GF-D8 (cell line): ENCODE results near the gene HOXB5.

Source experiments
- DNase-seq: peaks from one replicate; lab custom pipeline; 2025; lab: John Stamatoyannopoulos, UW

HOXB5 gene

GRCh38 chr17:48559122-48559839 is 34.3 kb downstream of the HOXB5 start:
- no peak for DNase-seq

GRCh38 chr17:48558831-48559121 is 34.8 kb downstream of the HOXB5 start:
- no peak for DNase-seq

- no peak for DNase-seq
Measured at GRCh38 chr17:48558057-48558830, 35.3 kb downstream of the HOXB5 start.

GRCh38 chr17:48556576-48557401 is 36.8 kb downstream of the HOXB5 start:
- no peak for DNase-seq

GRCh38 chr17:48556229-48556575 is 37.4 kb downstream of the HOXB5 start:
- no peak for DNase-seq

GRCh38 chr17:48555258-48556228 is 38.0 kb downstream of the HOXB5 start:
- DNase-seq: no peak

- DNase-seq: no peak
Measured at GRCh38 chr17:48554412-48555257, 38.9 kb downstream of the HOXB5 start.

- DNase-seq: no peak
Measured at GRCh38 chr17:48553826-48554225, 39.8 kb downstream of the HOXB5 start.

- DNase-seq: no peak
Measured at GRCh38 chr17:48553190-48553547, 40.4 kb downstream of the HOXB5 start.

- DNase-seq: no peak
Measured at GRCh38 chr17:48552466-48553189, 41.0 kb downstream of the HOXB5 start.

GRCh38 chr17:48551596-48552465 is 41.7 kb downstream of the HOXB5 start:
- no peak for DNase-seq

- DNase-seq: no peak
Measured at GRCh38 chr17:48551214-48551555, 42.4 kb downstream of the HOXB5 start.

GRCh38 chr17:48550502-48551213 is 42.9 kb downstream of the HOXB5 start:
- no peak for DNase-seq

GRCh38 chr17:48549914-48550501 is 43.6 kb downstream of the HOXB5 start:
- DNase-seq: no peak

- DNase-seq: no peak
Measured at GRCh38 chr17:48549281-48549630, 44.3 kb downstream of the HOXB5 start.

- no peak for DNase-seq
Measured at GRCh38 chr17:48548523-48549280, 44.9 kb downstream of the HOXB5 start.

- DNase-seq: no peak
Measured at GRCh38 chr17:48547808-48548522, 45.6 kb downstream of the HOXB5 start.
